Measurements from ENCODE around the gene GNL1.
"Not testable (repeated sequence)": the region's sequence is repeated elsewhere in the genome, so short reads cannot be mapped to it uniquely, and the experiment has no call there.

DNA sequence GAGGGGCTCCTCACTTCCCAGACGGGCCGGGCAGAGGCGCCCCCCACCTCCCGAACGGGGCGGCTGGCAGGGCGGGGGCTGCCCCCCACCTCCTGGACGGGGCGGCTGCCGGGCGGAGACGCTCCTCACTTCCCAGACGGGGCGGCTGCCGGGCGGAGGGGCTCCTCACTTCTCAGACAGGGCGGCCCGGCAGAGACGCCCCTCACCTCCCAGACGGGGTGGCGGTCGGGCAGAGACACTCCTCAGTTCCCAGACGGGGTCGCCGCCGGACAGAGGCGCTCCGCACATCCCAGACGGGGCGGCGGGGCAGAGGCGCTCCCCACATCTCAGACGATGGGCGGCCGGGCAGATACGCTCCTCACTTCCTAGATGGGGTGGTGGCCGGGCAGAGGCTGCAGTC lies 57.6 kb downstream of the GNL1 start:
- TF ChIP-seq, protein P1, sequence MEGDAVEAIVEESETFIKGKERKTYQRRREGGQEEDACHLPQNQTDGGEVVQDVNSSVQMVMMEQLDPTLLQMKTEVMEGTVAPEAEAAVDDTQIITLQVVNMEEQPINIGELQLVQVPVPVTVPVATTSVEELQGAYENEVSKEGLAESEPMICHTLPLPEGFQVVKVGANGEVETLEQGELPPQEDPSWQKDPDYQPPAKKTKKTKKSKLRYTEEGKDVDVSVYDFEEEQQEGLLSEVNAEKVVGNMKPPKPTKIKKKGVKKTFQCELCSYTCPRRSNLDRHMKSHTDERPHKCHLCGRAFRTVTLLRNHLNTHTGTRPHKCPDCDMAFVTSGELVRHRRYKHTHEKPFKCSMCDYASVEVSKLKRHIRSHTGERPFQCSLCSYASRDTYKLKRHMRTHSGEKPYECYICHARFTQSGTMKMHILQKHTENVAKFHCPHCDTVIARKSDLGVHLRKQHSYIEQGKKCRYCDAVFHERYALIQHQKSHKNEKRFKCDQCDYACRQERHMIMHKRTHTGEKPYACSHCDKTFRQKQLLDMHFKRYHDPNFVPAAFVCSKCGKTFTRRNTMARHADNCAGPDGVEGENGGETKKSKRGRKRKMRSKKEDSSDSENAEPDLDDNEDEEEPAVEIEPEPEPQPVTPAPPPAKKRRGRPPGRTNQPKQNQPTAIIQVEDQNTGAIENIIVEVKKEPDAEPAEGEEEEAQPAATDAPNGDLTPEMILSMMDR (conservative IDR thresholded peaks at IDR 0.05 in 1 of 2, IDR thresholded peaks at IDR 0.05 in 1 of 2; ENCODE audit: extremely low read depth in 1 of 2, insufficient read depth in 1 of 2, low read depth in 1 of 2, low read length in 2 of 2) = not testable (repeated sequence)
- TF ChIP-seq EZH2 (IDR thresholded peaks at IDR 0.05; ENCODE audit: borderline replicate concordance, low read length) = not testable (repeated sequence)

All from mammary epithelial cell (primary cell).